ENCODE data around the gene BCAR1.

BCAR1 gene

GRCh38 chr16:75195811-75196790 is 55.3 kb downstream of the BCAR1 start:
- Histone ChIP-seq H3K9me3 (ENCODE audit: insufficient read depth, low read depth, low read length) (no peaks in the 10 kb centered on the region), H3K9ac (ENCODE audit: low read depth, low read length, poor library complexity, severe bottlenecking) (no peak overlapping the region), H3K27me3 (ENCODE audit: insufficient read depth, low read length, poor library complexity, severe bottlenecking) (no peaks in the 10 kb centered on the region), H3K79me2 (ENCODE audit: insufficient read depth, low read length) (no peaks in the 10 kb centered on the region), H2AFZ (ENCODE audit: low read length) (no peak overlapping the region), H3K9me2 (replicated peaks; ENCODE audit: low read depth, low read length) (no peaks in the 10 kb centered on the region), H3F3A (ENCODE audit: low read depth) (no peaks in the 10 kb centered on the region), H4K20me1 (ENCODE audit: insufficient read depth, low read length, poor library complexity, severe bottlenecking) (no peaks in the 10 kb centered on the region), H3K4me3 (ENCODE audit: low read length, poor library complexity, severe bottlenecking) (no peak overlapping the region), H3K36me3 (ENCODE audit: insufficient read depth, low read length) (no peaks in the 10 kb centered on the region), H3K4me1 (ENCODE audit: insufficient read depth, low read length, poor library complexity, severe bottlenecking) (peaks cover 9% of the 10 kb centered on the region), H3K4me2 (ENCODE audit: low read depth, low read length, poor library complexity, severe bottlenecking) (no peak overlapping the region)
- no peak for TF ChIP-seq CTCF (conservative IDR thresholded peaks at IDR 0.05; ENCODE audit: low read length)
- TF ChIP-seq EZH2phosphoT487 (IDR thresholded peaks at IDR 0.05; ENCODE audit: borderline replicate concordance), result no peak

- no peaks in the 10 kb centered on the region for H3K27me3 ChIP-seq (ENCODE audit: insufficient read depth, low read length, poor library complexity, severe bottlenecking)
- TF ChIP-seq CTCF (conservative IDR thresholded peaks at IDR 0.05; ENCODE audit: low read length) (no peak), EZH2phosphoT487 (IDR thresholded peaks at IDR 0.05; ENCODE audit: borderline replicate concordance) (no peak)
These were observed 57.5 kb downstream of the BCAR1 start for GRCh38 chr16:75193730-75194444.

GRCh38 chr16:75193265-75193650 is 58.2 kb downstream of the BCAR1 start:
- no peaks in the 10 kb centered on the region for H3K79me2 ChIP-seq (ENCODE audit: insufficient read depth, low read length)
- no peaks in the 10 kb centered on the region for H3K9me3 ChIP-seq (ENCODE audit: insufficient read depth, low read depth, low read length)
- H3K4me2 ChIP-seq (ENCODE audit: low read depth, low read length, poor library complexity, severe bottlenecking), result no peak overlapping the region
- H3K4me3 ChIP-seq (ENCODE audit: low read length, poor library complexity, severe bottlenecking), result no peak overlapping the region
- no peaks in the 10 kb centered on the region for H3K27me3 ChIP-seq (ENCODE audit: insufficient read depth, low read length, poor library complexity, severe bottlenecking)
- H3K9ac ChIP-seq (ENCODE audit: low read depth, low read length, poor library complexity, severe bottlenecking), result no peak overlapping the region
- no peaks in the 10 kb centered on the region for H3F3A ChIP-seq (ENCODE audit: low read depth)
- TF ChIP-seq EZH2phosphoT487 (IDR thresholded peaks at IDR 0.05; ENCODE audit: borderline replicate concordance), result no peak
- no peak for TF ChIP-seq CTCF (conservative IDR thresholded peaks at IDR 0.05; ENCODE audit: low read length)
- no peak overlapping the region for H2AFZ ChIP-seq (ENCODE audit: low read length)
- H3K4me1 ChIP-seq (ENCODE audit: insufficient read depth, low read length, poor library complexity, severe bottlenecking), result peaks cover 7% of the 10 kb centered on the region
- no peaks in the 10 kb centered on the region for H3K36me3 ChIP-seq (ENCODE audit: insufficient read depth, low read length)
- no peaks in the 10 kb centered on the region for H3K9me2 ChIP-seq (replicated peaks; ENCODE audit: low read depth, low read length)
- no peaks in the 10 kb centered on the region for H4K20me1 ChIP-seq (ENCODE audit: insufficient read depth, low read length, poor library complexity, severe bottlenecking)

More at GRCh38 chr16:75193730-75194444, 57.5 kb downstream of the BCAR1 start:
- peaks cover 9% of the 10 kb centered on the region for H3K4me1 ChIP-seq (ENCODE audit: insufficient read depth, low read length, poor library complexity, severe bottlenecking)
- H3K79me2 ChIP-seq (ENCODE audit: insufficient read depth, low read length), result no peaks in the 10 kb centered on the region
- no peak overlapping the region for H3K9ac ChIP-seq (ENCODE audit: low read depth, low read length, poor library complexity, severe bottlenecking)
- H3F3A ChIP-seq (ENCODE audit: low read depth), result no peaks in the 10 kb centered on the region
- H3K4me2 ChIP-seq (ENCODE audit: low read depth, low read length, poor library complexity, severe bottlenecking), result no peak overlapping the region
- H3K4me3 ChIP-seq (ENCODE audit: low read length, poor library complexity, severe bottlenecking), result no peak overlapping the region
- H3K9me3 ChIP-seq (ENCODE audit: insufficient read depth, low read depth, low read length), result no peaks in the 10 kb centered on the region
- H3K9me2 ChIP-seq (replicated peaks; ENCODE audit: low read depth, low read length), result no peaks in the 10 kb centered on the region
- H4K20me1 ChIP-seq (ENCODE audit: insufficient read depth, low read length, poor library complexity, severe bottlenecking), result no peaks in the 10 kb centered on the region
- no peak overlapping the region for H2AFZ ChIP-seq (ENCODE audit: low read length)
- no peaks in the 10 kb centered on the region for H3K36me3 ChIP-seq (ENCODE audit: insufficient read depth, low read length)
